HG03280 (cell line): ENCODE measurements around the gene GLRX2.
A peak's percentile ranks its signal among the peaks of the same experiment; 100 is the strongest.

Source experiments
- ATAC-seq: cut with Tn5 transposase; IDR thresholded peaks from one replicate; pipeline ENCODE4 v1.9.1; 2021; ENCODE audit warnings: mild to moderate bottlenecking, moderate library complexity; ENCODE audit not compliant: unreplicated experiment

Gene GLRX2

GRCh38 chr1:193113258-193113991 lies 8.2 kb upstream of the GLRX2 start:
- ATAC-seq: no peak

GRCh38 chr1:193111641-193112090 lies 6.5 kb upstream of the GLRX2 start:
- ATAC-seq: no peak

- no peak for ATAC-seq
These were observed 5.7 kb upstream of the GLRX2 start for GRCh38 chr1:193110864-193111263.

GRCh38 chr1:193110246-193110645 lies 5.0 kb upstream of the GLRX2 start:
- ATAC-seq: no peak

GRCh38 chr1:193109619-193110018 lies 4.4 kb upstream of the GLRX2 start:
- no peak for ATAC-seq

- no peak for ATAC-seq
These were observed 3.3 kb upstream of the GLRX2 start for GRCh38 chr1:193108471-193108870.

- no peak for ATAC-seq
These were observed 585 bp upstream of the GLRX2 start for GRCh38 chr1:193105821-193106177.

GRCh38 chr1:193104502-193104906 lies 710 bp downstream of the GLRX2 start:
- peak; percentile 40 for ATAC-seq

- ATAC-seq: no peak
These were observed 1.3 kb downstream of the GLRX2 start for GRCh38 chr1:193103759-193104501.

GRCh38 chr1:193102662-193103061 lies 2.6 kb downstream of the GLRX2 start:
- no peak for ATAC-seq

GRCh38 chr1:193094112-193094511 lies 11.1 kb downstream of the GLRX2 start:
- no peak for ATAC-seq

GRCh38 chr1:193090865-193091264 lies 14.3 kb downstream of the GLRX2 start:
- no peak for ATAC-seq

GRCh38 chr1:193087893-193088292 lies 17.3 kb downstream of the GLRX2 start:
- ATAC-seq: no peak

- ATAC-seq: no peak
These were observed 18.9 kb downstream of the GLRX2 start for GRCh38 chr1:193086342-193086741.

GRCh38 chr1:193085263-193085662 lies 20.0 kb downstream of the GLRX2 start:
- no peak for ATAC-seq

- peak; percentile 99 for ATAC-seq
These were observed 21.7 kb downstream of the GLRX2 start for GRCh38 chr1:193083365-193084088.

GRCh38 chr1:193079187-193079586 lies 26.0 kb downstream of the GLRX2 start:
- ATAC-seq: no peak

GRCh38 chr1:193077991-193078390 lies 27.2 kb downstream of the GLRX2 start:
- ATAC-seq: no peak

GRCh38 chr1:193070942-193071341 lies 34.3 kb downstream of the GLRX2 start:
- peak; percentile 51 for ATAC-seq

GRCh38 chr1:193070386-193070753 lies 34.8 kb downstream of the GLRX2 start:
- peak; percentile 36 for ATAC-seq

GRCh38 chr1:193069748-193070385 lies 35.3 kb downstream of the GLRX2 start:
- ATAC-seq: peak; percentile 42
